HUES64 (cell line): Measurements from ENCODE around the gene CES1.
"Not testable (repeated sequence)": the region's sequence is repeated elsewhere in the genome, so short reads cannot be mapped to it uniquely, and the experiment has no call there.

Experiments used
- H3K27ac ChIP-seq: 2 replicates; pipeline ENCODE4 v1.7.0; 2013; ENCODE audit warnings: low read depth, low read length, inconsistent platforms
- H3K27me3 ChIP-seq: 2 replicates; pipeline ENCODE4 v1.6.1; 2013; ENCODE audit warnings: mild to moderate bottlenecking, low read length; ENCODE audit not compliant: insufficient read depth
- H3K36me3 ChIP-seq: 2 replicates; pipeline ENCODE4 v1.6.1; 2013; ENCODE audit warnings: mild to moderate bottlenecking, low read length; ENCODE audit not compliant: insufficient read depth
- H3K4me1 ChIP-seq: 2 replicates; pipeline ENCODE4 v1.6.1; 2013; ENCODE audit warnings: mild to moderate bottlenecking, low read length, moderate library complexity; ENCODE audit not compliant: insufficient read depth
- H3K4me3 ChIP-seq: 2 replicates; pipeline ENCODE4 v1.5.1; 2013; ENCODE audit warnings: mild to moderate bottlenecking, low read length, moderate library complexity
- H3K9ac ChIP-seq: 2 replicates; pipeline ENCODE4 v1.6.1; 2013; ENCODE audit warnings: mild to moderate bottlenecking, low read depth, low read length
- H3K9me3 ChIP-seq: 2 replicates; pipeline ENCODE4 v1.6.1; 2013; ENCODE audit warnings: low read depth, low read length; ENCODE audit not compliant: insufficient read depth
- WGBS: fragments of 150-250, 120-280 bp; methylation state at CpG from one replicate; pipeline ENCODE4 v1.1.7; 2013; ENCODE audit warnings: missing lambda C conversion rate; 5-methylcytosine and 5-hydroxymethylcytosine counted together

The CES1 gene

DNA sequence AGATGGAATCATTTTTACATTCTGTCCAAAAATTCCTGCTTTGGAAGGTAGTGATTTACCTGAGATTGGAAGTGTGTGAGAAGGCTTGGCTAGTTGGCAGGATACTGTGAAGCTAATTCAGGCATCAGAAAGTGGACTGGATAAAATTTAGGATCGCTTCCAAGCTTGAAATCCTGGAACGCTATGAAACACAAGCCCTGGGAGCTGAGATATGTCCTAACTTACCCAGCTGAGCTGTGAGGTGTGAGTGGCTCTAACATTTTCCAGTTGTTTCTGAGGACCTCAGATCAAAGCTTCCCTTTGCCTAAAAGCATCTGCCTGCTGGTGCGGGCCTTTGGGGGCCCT, 73.0 kb downstream of the CES1 start:
- not testable (repeated sequence) for H3K27ac ChIP-seq, H3K9me3 ChIP-seq, H3K4me3 ChIP-seq, H3K36me3 ChIP-seq, H3K9ac ChIP-seq, H3K4me1 ChIP-seq
- peaks cover 21% of the 10 kb centered on the region for H3K27me3 ChIP-seq
- 93% methylated on average over 3 of the region's 3 CpGs for WGBS

DNA sequence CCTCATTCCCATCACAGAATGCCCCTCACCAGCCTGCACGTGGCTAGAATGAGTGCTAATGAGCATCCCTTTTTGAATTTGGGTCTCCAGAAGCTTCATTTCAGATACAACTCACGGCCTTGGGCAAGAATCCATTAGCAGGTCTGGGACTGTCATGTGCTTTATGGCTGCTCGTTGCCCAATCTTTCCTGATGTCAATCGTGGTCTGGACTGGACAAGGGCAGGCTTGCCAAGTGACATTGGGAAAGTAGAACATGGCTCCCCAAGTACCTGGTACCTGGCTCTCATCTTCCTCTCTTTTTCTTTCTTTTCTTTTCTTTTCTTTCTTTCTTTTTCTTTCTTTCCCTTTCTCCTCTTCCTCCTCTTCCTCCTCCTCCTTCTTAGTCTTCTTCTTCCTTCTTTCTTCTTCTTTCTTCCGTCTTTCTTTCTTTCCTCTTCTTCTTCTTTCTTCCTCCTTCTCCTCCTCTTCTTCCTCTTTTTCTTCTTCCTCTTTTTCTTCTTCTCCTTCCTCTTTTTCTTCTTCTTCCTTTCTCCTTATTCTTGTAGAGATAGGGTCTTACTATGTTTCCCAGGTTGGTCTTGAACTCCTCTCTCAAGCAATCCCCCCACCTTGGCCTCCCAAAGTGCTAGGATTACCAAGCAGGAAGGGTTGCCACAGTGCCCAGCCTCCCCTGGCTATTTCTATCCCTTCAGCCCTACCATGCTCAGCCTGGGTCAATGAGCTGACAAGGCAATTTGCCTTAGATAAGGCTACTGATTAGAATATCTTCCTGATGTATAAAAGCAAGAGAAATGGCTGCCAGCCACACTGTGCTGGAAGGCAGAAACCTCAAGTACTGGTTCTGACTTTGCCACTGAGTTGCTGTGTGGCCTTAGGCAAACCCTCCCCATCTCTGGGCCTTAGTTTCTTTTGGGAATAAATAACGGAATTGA, 75.0 kb downstream of the CES1 start:
- H3K36me3 ChIP-seq, H3K4me3 ChIP-seq, H3K9me3 ChIP-seq, H3K4me1 ChIP-seq, H3K27ac ChIP-seq, H3K9ac ChIP-seq: not testable (repeated sequence)
- 84% methylated on average over 5 of the region's 6 CpGs for WGBS
- peaks cover 21% of the 10 kb centered on the region for H3K27me3 ChIP-seq

DNA sequence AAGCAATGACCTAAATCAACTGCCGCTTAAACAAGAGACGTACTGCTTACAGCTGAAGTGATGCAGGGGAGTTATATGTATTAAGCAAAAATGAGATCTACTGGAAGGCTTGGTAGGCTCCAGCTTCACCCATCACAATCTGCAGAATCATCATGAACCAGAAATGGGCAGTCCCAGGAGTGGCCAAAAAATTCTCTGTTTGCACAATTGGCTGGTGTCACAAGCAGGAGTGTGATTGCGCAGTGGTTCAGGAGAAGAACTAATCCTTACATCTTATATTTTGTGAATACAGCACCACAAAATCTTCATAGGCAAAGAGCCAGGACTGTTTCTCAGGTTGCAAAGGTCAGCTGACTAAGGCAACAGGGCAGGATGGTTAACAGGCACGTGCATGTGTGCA, 75.9 kb downstream of the CES1 start:
- Histone ChIP-seq H3K4me3 (no peak overlapping the region), H3K9ac (no peak overlapping the region), H3K36me3 (no peaks in the 10 kb centered on the region), H3K27me3 (peaks cover 21% of the 10 kb centered on the region), H3K27ac (no peak overlapping the region), H3K9me3 (peaks cover 17% of the 10 kb centered on the region), H3K4me1 (no peaks in the 10 kb centered on the region)
- 98% methylated on average over 4 of the region's 4 CpGs for WGBS

DNA sequence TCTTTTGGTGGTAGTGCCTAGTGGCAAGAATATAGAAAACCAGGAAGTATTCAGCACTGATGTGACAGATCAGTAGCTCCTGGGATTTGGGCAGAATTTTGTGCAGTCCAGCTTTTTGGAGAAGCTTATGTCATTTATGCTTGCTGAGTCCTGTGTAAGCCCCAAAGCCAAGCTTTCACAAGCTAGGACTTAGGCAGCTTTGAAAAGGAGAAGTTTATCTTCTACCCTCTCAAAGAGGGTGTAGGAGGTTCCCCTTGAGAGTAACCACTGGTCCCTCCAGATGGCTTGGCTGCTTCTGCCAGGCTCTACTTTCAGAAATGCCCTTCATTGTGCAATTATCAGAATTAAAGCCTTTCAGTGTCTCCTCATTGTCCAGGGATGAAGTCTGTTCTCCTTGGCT, 78.8 kb downstream of the CES1 start:
- Histone ChIP-seq H3K36me3 (no peaks in the 10 kb centered on the region), H3K27ac (no peak overlapping the region), H3K4me3 (no peak overlapping the region), H3K9me3 (peaks cover 17% of the 10 kb centered on the region), H3K9ac (no peak overlapping the region), H3K27me3 (peaks cover 10% of the 10 kb centered on the region), H3K4me1 (no peaks in the 10 kb centered on the region)

DNA sequence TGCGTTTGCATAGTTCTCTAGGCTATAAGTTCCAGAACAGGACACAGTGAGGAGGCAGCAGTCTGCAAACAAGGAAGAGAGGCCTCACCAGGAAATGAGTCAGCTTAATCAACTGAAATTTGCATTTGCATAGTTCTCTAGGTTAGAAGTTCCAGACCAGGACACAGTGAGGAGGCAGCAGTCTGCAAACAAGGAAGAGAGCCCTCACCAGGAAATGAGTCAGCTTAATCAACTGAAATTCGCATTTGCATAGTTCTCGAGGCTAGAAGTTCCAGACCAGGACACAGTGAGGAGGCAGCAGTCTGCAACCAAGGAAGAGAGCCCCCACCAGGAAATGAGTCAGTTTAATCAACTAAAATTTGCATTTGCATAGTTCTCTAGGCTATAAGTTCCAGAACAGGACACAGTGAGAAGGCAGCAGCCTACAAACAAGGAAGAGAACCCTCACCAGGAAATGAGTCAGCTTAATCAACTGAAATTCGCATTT, 79.7 kb downstream of the CES1 start:
- not testable (repeated sequence) for H3K4me1 ChIP-seq, H3K27me3 ChIP-seq, H3K36me3 ChIP-seq, H3K9ac ChIP-seq, H3K4me3 ChIP-seq
- peaks cover 17% of the 10 kb centered on the region for H3K9me3 ChIP-seq
- WGBS: 83% methylated on average over 4 of the region's 4 CpGs
- H3K27ac ChIP-seq: peak overlapping the region; percentile 65; the same call in 1 of the 2 replicates
